Esophagus muscularis mucosa (tissue), 4 donors: ENCODE measurements around the gene ZMIZ1.

ENCODE experiments used
- CTCF ChIP-seq, 3 experiments: fragments of 200-600 bp in 2 of 3; fragments of 450-650 bp in 1 of 3; sonication (generic) in 2 of 3; IDR thresholded peaks; one replicate each; pipeline ENCODE4 v1.5.1; 2017 to 2019; ENCODE audit warnings: antibody characterized with exemption in 3 of 3, mild to moderate bottlenecking in 2 of 3, moderate library complexity in 1 of 3
- EP300 ChIP-seq: sonication (generic); formaldehyde crosslinking; IDR thresholded peaks from one replicate; pipeline ENCODE4 v1.6.1; 2017; ENCODE audit warnings: antibody characterized with exemption
- POLR2A ChIP-seq: fragments of 450-650 bp; IDR thresholded peaks from one replicate; pipeline ENCODE4 v1.6.1; 2017; ENCODE audit warnings: antibody characterized with exemption, moderate library complexity, mild to moderate bottlenecking, low read depth
- POLR2AphosphoS5 ChIP-seq, 2 donors: sonication (generic); formaldehyde crosslinking; IDR thresholded peaks; one replicate each; pipeline ENCODE4 v1.6.1; 2017; ENCODE audit warnings: antibody characterized with exemption in 2 of 2

- TF ChIP-seq POLR2A (no peak), CTCF (IDR thresholded peaks at IDR 0.05) (no peak), EP300 (no peak), POLR2AphosphoS5 (IDR thresholded peaks at IDR 0.05) (no peak)
Observed at GRCh38 chr10:79055100-79055782, 13.5 kb upstream of the ZMIZ1 start.
